Measurements from ENCODE around the gene RHOV. TPM values are rescaled to one million over a fixed set of nuclear protein-coding genes. Genes with fewer than 3 reads are reported as not detected.

The RHOV gene
- total RNA-seq, result not detected

DNA sequence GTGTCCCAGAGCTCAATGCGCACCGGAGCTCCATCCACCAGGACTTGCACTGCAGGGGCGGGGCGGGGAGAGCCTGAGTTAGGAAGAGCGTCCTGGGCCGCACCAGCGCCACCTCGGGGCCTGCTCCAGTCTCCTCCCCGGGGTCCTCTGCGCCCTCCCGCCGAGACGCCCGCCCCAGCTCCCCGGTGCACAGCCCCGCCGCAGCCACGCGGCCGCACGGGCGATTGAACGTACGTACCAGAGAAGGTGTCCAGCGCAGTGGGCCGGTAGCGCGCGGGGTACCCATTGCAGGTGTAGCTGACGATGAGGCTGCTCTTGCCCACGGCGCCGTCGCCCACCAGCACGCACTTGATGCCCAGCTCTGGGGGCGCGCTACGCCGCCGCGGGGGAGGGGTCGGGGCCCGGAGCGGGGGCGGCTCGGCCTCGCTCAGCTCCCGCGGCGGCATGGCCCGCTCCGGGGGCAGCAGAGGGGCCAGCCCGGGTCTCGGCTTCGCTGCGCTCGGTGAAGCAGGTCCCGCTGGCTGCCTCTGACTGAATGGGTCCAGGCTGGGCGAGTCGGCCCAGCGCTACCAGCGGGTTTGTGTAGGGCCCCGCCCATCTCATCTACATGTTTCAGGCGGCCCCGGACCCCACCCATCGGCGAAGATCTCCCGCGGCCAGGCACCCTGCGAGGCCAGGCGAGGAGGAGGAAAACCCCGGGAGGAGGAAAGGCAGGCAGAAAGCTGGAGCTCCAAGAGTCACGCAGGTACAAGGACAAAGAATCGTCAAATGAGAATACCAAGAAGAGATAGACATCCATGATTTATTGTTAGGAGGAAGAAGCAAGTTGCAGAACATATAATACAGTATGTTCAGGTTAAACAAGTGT, at the start of gene RHOV:
Gene RHOV (minus strand): TSS at position 541 of the 868 bp plus-strand sequence. CDS start 95 bp downstream, at position 446.

GRCh38 chr15:40893733-40894680, 20.0 kb upstream of the RHOV start, which contains the start of gene VPS18:
Gene VPS18, plus strand, starts transcription at chr15:40894450. Its CDS starts 319 bp downstream, at chr15:40894769.

GRCh38 chr15:40843885-40844695, 29.9 kb downstream of the RHOV start, which contains the start of gene SPINT1:
Gene SPINT1, plus strand, starts transcription at chr15:40844048. Its CDS starts 507 bp downstream, at chr15:40844555.

GRCh38 chr15:40828447-40829036, 45.5 kb downstream of the RHOV start, which contains the start of gene PPP1R14D:
Gene PPP1R14D, minus strand, starts transcription at chr15:40828708. Its CDS starts 67 bp downstream, at chr15:40828641.

Other genes with a start within 250 kb of the RHOV start
- 10 to 100 TPM; 44.5 to 48.6 TPM for gene RAD51, start 179.1 kb downstream of the RHOV start, total RNA-seq
- gene RMDN3, start 119.0 kb downstream of the RHOV start, total RNA-seq, result 10 to 100 TPM; 28.4 to 30.3 TPM
- 10 to 100 TPM; 47.0 to 47.9 TPM for gene GCHFR, start 110.2 kb downstream of the RHOV start, total RNA-seq
- gene C15orf62, start 104.3 kb downstream of the RHOV start, total RNA-seq, result 1 to 10 TPM; 1.5 to 1.8 TPM
- 10 to 100 TPM; 27.2 to 27.9 TPM for gene ZFYVE19, start 67.1 kb downstream of the RHOV start, total RNA-seq
- gene DNAJC17, start 66.8 kb downstream of the RHOV start, total RNA-seq, result 10 to 100 TPM; 43.8 to 44.3 TPM
- gene PPP1R14D, start 45.5 kb downstream of the RHOV start, total RNA-seq, result not detected
- 1 to 10 TPM; 4.3 to 6.8 TPM for gene SPINT1, start 30.2 kb downstream of the RHOV start, total RNA-seq
- gene VPS18, start 20.2 kb upstream of the RHOV start, total RNA-seq, result 10 to 100 TPM; 15.1 to 15.4 TPM
- not detected for gene DLL4, start 55.1 kb upstream of the RHOV start, total RNA-seq
- 1 to 10 TPM; 5.9 to 7.3 TPM for gene CHAC1, start 79.2 kb upstream of the RHOV start, total RNA-seq
- 10 to 100 TPM; 21.5 to 22.2 TPM for gene INO80, start 242.0 kb upstream of the RHOV start, total RNA-seq

All from activated naive CD4-positive, alpha-beta T cell treated with anti-CD3 and anti-CD28 coated beads, Interleukin-2, amount 10 ng/mL, durations not matched to agents 5 hours and 36 hours (primary cell).